ENCODE results near the gene STPG1.

Gene STPG1

DNA sequence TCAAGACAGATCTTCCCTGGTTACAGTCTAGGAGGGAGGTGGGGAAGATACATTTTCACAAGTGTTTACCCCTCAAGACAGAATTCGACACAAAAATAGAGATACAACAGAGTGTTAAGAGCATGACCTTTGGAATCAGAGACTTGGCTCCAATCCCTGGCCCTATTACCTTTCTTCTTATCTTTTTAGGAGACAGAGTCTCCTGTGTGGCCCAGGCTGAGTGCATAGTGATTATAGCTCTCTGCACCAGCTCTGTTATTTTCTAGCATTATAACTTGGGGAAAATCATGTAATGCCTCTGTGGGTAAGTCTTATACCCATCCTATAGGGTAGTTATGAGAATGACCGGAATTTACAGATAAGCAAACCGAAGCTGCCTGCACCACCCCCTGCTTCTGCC lies 11.9 kb upstream of the STPG1 start:
- in situ Hi-C loops (cut with HindIII; ENCODE audit: low pct_ligation_motif_present, low sequenced_read_pairs), result no loop called here
- no peaks in the 10 kb centered on the region for H3K36me3 ChIP-seq (replicated peaks)
- H3K27ac ChIP-seq, result no peak overlapping the region
- no peaks in the 10 kb centered on the region for H3K27me3 ChIP-seq (replicated peaks)
- TF ChIP-seq, protein P1, sequence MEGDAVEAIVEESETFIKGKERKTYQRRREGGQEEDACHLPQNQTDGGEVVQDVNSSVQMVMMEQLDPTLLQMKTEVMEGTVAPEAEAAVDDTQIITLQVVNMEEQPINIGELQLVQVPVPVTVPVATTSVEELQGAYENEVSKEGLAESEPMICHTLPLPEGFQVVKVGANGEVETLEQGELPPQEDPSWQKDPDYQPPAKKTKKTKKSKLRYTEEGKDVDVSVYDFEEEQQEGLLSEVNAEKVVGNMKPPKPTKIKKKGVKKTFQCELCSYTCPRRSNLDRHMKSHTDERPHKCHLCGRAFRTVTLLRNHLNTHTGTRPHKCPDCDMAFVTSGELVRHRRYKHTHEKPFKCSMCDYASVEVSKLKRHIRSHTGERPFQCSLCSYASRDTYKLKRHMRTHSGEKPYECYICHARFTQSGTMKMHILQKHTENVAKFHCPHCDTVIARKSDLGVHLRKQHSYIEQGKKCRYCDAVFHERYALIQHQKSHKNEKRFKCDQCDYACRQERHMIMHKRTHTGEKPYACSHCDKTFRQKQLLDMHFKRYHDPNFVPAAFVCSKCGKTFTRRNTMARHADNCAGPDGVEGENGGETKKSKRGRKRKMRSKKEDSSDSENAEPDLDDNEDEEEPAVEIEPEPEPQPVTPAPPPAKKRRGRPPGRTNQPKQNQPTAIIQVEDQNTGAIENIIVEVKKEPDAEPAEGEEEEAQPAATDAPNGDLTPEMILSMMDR (IDR thresholded peaks at IDR 0.05; ENCODE audit: low read depth, low read length, missing control alignments), result no peak
- H3K4me3 ChIP-seq (ENCODE audit: low read depth, low read length), result no peak overlapping the region
- DNase-seq, result no peak

DNA sequence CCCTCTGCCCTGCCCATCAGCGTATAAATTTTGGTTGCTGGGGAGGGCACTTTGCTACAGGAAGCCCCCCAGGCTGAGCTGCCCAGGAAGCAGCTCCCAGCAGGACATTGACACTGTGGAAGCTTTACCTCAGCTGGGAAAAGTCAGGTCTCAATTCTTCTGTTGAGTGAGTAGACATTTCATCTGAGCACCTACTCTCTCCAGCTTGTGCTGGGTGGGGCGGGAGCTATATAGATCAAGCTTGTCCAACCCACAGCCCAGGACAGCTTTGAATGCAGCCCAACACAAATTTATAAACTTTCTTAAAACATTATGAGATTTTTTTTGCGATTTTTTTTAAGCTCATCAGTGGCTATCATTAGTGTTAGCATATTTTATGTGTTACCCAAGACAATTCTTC lies 11.4 kb upstream of the STPG1 start:
- no peak for DNase-seq
- TF ChIP-seq, protein P1 (IDR thresholded peaks at IDR 0.05; ENCODE audit: low read depth, low read length, missing control alignments), result no peak
- Histone ChIP-seq H3K27me3 (replicated peaks) (no peaks in the 10 kb centered on the region), H3K4me3 (ENCODE audit: low read depth, low read length) (no peak overlapping the region), H3K36me3 (replicated peaks) (no peaks in the 10 kb centered on the region), H3K27ac (no peak overlapping the region)
- in situ Hi-C loops (cut with HindIII; ENCODE audit: low pct_ligation_motif_present, low sequenced_read_pairs), result no loop called here

DNA sequence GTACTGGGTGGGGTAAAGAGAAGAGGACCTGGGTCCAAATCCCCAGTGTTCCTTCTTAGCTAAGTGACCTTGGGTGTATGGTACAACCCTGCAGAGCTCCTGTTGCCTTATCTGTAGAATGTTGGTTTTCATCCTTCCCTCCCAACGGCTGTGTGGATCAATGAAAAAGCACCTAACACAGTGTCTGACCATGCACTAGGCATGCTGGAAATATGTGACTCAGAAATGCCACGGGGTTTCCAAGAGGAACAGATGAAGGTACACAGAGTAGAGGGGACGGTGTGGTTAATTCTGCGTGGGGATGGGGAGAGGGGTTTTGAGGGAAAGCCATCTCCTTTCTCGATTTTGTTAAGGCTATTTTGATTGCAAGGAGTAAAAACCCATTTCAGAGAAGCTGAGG lies 10.6 kb upstream of the STPG1 start:
- Histone ChIP-seq H3K27ac (no peak overlapping the region), H3K27me3 (replicated peaks) (no peaks in the 10 kb centered on the region), H3K36me3 (replicated peaks) (no peaks in the 10 kb centered on the region), H3K4me3 (ENCODE audit: low read depth, low read length) (no peak overlapping the region)
- DNase-seq, result no peak
- TF ChIP-seq, protein P1 (IDR thresholded peaks at IDR 0.05; ENCODE audit: low read depth, low read length, missing control alignments), result no peak
- in situ Hi-C loops (cut with HindIII; ENCODE audit: low pct_ligation_motif_present, low sequenced_read_pairs), result no loop called here

DNA sequence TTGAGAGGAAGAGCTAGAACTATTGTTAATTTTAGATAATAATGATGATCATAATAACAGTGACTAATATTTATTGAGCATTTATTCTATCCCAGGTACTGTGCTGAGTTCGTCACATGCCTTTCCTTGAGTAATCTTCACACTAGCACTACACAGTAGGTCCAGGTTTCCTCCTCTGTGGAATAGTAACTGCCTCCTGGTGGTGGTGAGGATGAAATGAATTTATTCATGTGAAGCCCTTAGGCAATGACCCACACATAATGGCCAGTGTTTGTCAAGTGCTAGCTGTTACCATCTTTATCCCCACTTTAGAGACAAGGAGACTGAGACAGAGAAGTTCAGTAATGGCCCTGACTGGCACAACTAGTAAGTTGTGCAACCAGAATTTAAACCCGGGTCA lies 7.9 kb upstream of the STPG1 start:
- in situ Hi-C loops (cut with HindIII; ENCODE audit: low pct_ligation_motif_present, low sequenced_read_pairs), result no loop called here
- H3K27ac ChIP-seq, result no peak overlapping the region
- H3K36me3 ChIP-seq (replicated peaks), result no peaks in the 10 kb centered on the region
- no peak for DNase-seq
- H3K27me3 ChIP-seq (replicated peaks), result no peaks in the 10 kb centered on the region
- H3K4me3 ChIP-seq (ENCODE audit: low read depth, low read length), result no peak overlapping the region
- TF ChIP-seq, protein P1 (IDR thresholded peaks at IDR 0.05; ENCODE audit: low read depth, low read length, missing control alignments), result peak; percentile 29

DNA sequence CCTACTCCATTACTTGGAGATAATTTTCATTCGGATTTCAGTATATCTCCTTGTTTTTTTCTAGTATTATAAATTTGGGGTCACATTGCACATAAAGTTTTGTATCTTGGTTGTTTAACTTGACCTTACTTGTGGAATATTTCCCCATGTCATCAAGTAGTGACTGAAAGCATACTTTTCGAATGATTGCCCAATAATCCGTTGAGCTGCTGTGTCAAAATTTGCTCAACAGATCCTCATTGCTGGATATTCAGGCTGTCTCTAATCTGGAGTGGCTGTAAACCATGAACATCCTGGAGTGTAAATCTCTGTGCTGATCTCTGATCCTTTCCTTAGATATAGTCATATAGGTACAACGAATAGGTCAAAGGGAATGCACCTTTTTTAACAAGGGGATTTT lies 7.0 kb upstream of the STPG1 start:
- in situ Hi-C loops (cut with HindIII; ENCODE audit: low pct_ligation_motif_present, low sequenced_read_pairs), result no loop called here
- TF ChIP-seq, protein P1 (IDR thresholded peaks at IDR 0.05; ENCODE audit: low read depth, low read length, missing control alignments), result no peak

DNA sequence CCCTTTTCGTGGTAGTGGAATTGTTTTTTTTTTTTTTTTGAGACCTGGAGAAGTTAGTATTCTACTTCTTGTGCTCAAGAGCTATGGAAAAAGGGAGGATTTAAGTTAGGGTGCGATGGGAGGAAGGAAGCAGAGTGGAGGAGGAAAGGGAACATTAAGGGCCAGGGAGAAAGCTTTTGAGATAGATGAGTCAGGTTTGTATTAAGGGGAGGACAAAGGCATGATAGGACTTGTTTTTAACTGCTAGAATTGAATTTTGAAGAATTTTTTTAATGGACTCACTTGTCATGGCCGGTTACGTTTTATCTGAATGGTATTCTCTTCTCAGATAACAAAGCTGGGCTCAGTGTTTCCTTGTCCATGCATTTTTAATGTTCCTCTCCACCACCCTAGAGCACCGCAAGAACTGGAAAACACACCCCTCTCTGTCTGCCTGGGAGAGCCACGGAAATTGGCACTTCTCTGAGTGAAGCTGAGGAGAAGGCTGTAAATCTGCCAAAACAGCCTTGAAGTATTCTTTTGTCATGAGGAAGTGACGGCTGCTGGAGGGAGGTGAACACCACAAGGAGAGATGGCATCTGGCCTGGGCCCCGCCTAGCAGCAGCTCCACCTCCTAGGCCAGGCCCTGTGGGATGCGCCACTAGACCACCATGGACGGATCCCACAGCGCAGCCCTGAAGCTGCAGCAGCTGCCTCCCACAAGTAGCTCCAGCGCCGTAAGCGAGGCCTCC lies 5.5 kb upstream of the STPG1 start:
- H3K27ac ChIP-seq, result peak overlapping the region; percentile 5
- DNase-seq, result no peak
- no peaks in the 10 kb centered on the region for H3K36me3 ChIP-seq (replicated peaks)
- no peak overlapping the region for H3K4me3 ChIP-seq (ENCODE audit: low read depth, low read length)
- in situ Hi-C loops (cut with HindIII; ENCODE audit: low pct_ligation_motif_present, low sequenced_read_pairs), result no loop called here
- no peaks in the 10 kb centered on the region for H3K27me3 ChIP-seq (replicated peaks)
- TF ChIP-seq, protein P1 (IDR thresholded peaks at IDR 0.05; ENCODE audit: low read depth, low read length, missing control alignments), result no peak

More for the DNA sequence above, 7.0 kb upstream of the STPG1 start:
- Histone ChIP-seq H3K4me3 (ENCODE audit: low read depth, low read length) (no peak overlapping the region), H3K36me3 (replicated peaks) (no peaks in the 10 kb centered on the region), H3K27ac (no peak overlapping the region), H3K27me3 (replicated peaks) (no peaks in the 10 kb centered on the region)
- no peak for DNase-seq
